Smooth muscle cell (in vitro differentiated cells): ENCODE results near the gene CYP1B1. TPM values are rescaled to one million over a fixed set of nuclear protein-coding genes. Genes with fewer than 3 reads are reported as not detected.

Source experiments
- DNase-seq: peaks from one replicate; lab custom pipeline; 2025; ENCODE audit not compliant: unreplicated experiment; lab: John Stamatoyannopoulos, UW
- H2AFZ ChIP-seq: fragments of 200-600 bp; sonication (generic); 2 replicates; pipeline ENCODE4 v1.6.0; 2016; ENCODE audit warnings: antibody characterized with exemption, low read depth, mild to moderate bottlenecking
- H3F3A ChIP-seq: fragments of 200-600 bp; sonication (generic); 2 replicates; pipeline ENCODE4 v1.6.0; 2017; ENCODE audit warnings: antibody characterized with exemption, low read depth
- H3K27ac ChIP-seq: fragments of 200-600 bp; sonication (generic); 2 replicates; pipeline ENCODE4 v1.5.1; 2016; ENCODE audit warnings: low read depth, mild to moderate bottlenecking
- H3K27me3 ChIP-seq: fragments of 200-600 bp; sonication (generic); 2 replicates; pipeline ENCODE4 v1.6.1; 2016; ENCODE audit warnings: low read depth, mild to moderate bottlenecking
- H3K36me3 ChIP-seq: fragments of 200-600 bp; sonication (generic); 2 replicates; pipeline ENCODE4 v1.5.1; 2016; ENCODE audit warnings: low read depth
- H3K4me1 ChIP-seq: fragments of 200-600 bp; sonication (generic); 2 replicates; pipeline ENCODE4 v1.5.1; 2016; ENCODE audit warnings: low read depth
- H3K4me2 ChIP-seq: fragments of 200-600 bp; sonication (generic); 2 replicates; pipeline ENCODE4 v1.6.0; 2016; ENCODE audit warnings: mild to moderate bottlenecking
- H3K4me3 ChIP-seq: fragments of 200-600 bp; sonication (generic); 2 replicates; pipeline ENCODE4 v1.5.1; 2016; ENCODE audit warnings: mild to moderate bottlenecking
- H3K79me2 ChIP-seq: fragments of 200-600 bp; sonication (generic); 2 replicates; pipeline ENCODE4 v1.6.0; 2016; ENCODE audit warnings: low read depth, mild to moderate bottlenecking
- H3K9ac ChIP-seq: fragments of 200-600 bp; sonication (generic); 2 replicates; pipeline ENCODE4 v1.6.0; 2016; ENCODE audit warnings: low read depth
- H3K9me3 ChIP-seq: fragments of 200-600 bp; sonication (generic); replicated peaks from 2 replicates; pipeline ENCODE4 v1.5.1; 2016; ENCODE audit warnings: low read depth
- H4K20me1 ChIP-seq: fragments of 200-600 bp; sonication (generic); 2 replicates; pipeline ENCODE4 v1.6.0; 2016; ENCODE audit warnings: low read depth
- CTCF ChIP-seq: fragments of 200-600 bp; sonication (generic); IDR thresholded peaks from 2 replicates; pipeline ENCODE4 v1.5.1; 2017; ENCODE audit warnings: borderline replicate concordance, mild to moderate bottlenecking, antibody characterized with exemption; ENCODE audit not compliant: insufficient read depth, poor library complexity, severe bottlenecking
- WGBS: methylation state at CpG from one replicate; pipeline ENCODE4 v1.1.7; 2016; ENCODE audit warnings: low lambda C conversion rate; 5-methylcytosine and 5-hydroxymethylcytosine counted together
- polyA plus RNA-seq: library from polyadenylated mRNA; unstranded; fragments of >200 nt; fragmentation: Nextera tagmentation; extraction: Ambion mirVana; gene quantifications from 2 replicates; pipeline ENCODE4 v1.2.1, GENCODE V29; 2016
- total RNA-seq: library from RNA; depleted of rRNA; stranded (reverse); fragments of >200 nt; gene quantifications from 2 replicates; pipeline ENCODE4 v1.2.3, GENCODE V29; 2014

Gene CYP1B1
- total and polyA plus RNA-seq, 2 experiments from 2014 or later: 23.2 to 47.7 TPM

DNA sequence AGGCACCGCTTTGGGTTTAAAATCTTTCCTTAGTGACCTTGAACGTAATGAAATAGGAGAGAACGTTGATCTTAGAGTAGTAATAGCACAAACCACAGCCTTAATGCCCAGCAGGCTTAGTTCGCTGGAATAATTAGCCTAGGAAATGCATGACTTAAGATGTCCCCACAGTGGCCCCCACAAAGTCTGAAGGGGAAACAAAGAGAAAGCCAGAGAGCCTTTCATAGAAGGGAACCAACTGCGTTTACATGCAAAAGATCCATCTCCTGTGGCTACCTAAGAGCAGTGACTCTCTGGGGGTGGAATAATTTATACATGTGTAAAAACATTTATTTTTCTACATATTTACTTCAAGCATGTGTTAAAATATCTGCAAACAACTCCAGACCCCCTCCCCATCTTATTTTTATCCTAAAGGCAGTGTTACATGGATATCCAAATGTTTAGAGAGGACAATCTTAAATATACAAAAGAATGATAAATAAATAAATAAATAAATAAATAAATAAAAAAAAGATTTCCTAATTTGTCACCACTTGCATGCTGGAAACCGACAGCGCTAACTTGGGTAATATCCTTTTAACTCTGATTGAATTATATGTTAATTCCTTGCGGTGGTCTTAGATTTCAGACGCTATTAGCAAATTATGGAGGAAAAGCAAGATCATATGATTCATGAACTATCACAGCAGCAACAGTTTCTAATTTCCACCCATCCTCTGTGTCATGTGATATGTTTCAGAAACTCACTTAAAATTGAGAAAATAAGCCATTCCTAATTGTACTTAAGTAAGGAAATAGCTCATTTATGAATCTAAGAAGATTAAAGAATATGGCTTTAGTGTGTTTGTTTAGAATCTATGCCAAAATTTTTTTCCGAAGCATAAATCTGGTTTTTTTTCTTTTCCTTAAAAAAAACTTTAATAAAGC is 23.4 kb upstream of the CYP1B1 start:
- no peaks in the 10 kb centered on the region for H3K36me3 ChIP-seq
- 34% methylated on average over 10 of the region's 10 CpGs for WGBS
- peak overlapping the region; percentile 24 for H3K4me3 ChIP-seq
- TF ChIP-seq CTCF: no peak
- peaks cover 42% of the 10 kb centered on the region for H3K4me1 ChIP-seq
- H4K20me1 ChIP-seq: no peaks in the 10 kb centered on the region
- H3K9ac ChIP-seq: peak overlapping the region; percentile 67
- no peak for DNase-seq
- H2AFZ ChIP-seq: no peak overlapping the region
- peaks cover 8% of the 10 kb centered on the region for H3F3A ChIP-seq
- H3K27ac ChIP-seq: peak overlapping the region; percentile 95
- H3K27me3 ChIP-seq: no peaks in the 10 kb centered on the region
- no peaks in the 10 kb centered on the region for H3K79me2 ChIP-seq
- no peaks in the 10 kb centered on the region for H3K9me3 ChIP-seq
- peak overlapping the region; percentile 65 for H3K4me2 ChIP-seq

- H3K9ac ChIP-seq: peak overlapping the region; percentile 67
- peak overlapping the region; percentile 58 for H2AFZ ChIP-seq
- H3K9me3 ChIP-seq: no peaks in the 10 kb centered on the region
- no peak for TF ChIP-seq CTCF
- no peaks in the 10 kb centered on the region for H3K27me3 ChIP-seq
- peak overlapping the region; percentile 95 for H3K27ac ChIP-seq
- WGBS: 12% methylated on average over 11 of the region's 11 CpGs
- peak overlapping the region; percentile 65 for H3K4me2 ChIP-seq
- no peaks in the 10 kb centered on the region for H3K79me2 ChIP-seq
- H3F3A ChIP-seq: peaks cover 8% of the 10 kb centered on the region
- no peaks in the 10 kb centered on the region for H4K20me1 ChIP-seq
- no peak for DNase-seq
- H3K4me3 ChIP-seq: peak overlapping the region; percentile 24
- H3K36me3 ChIP-seq: no peaks in the 10 kb centered on the region
- peaks cover 42% of the 10 kb centered on the region for H3K4me1 ChIP-seq
These were observed 22.6 kb upstream of the CYP1B1 start for GRCh38 chr2:38098421-38099098.

DNA sequence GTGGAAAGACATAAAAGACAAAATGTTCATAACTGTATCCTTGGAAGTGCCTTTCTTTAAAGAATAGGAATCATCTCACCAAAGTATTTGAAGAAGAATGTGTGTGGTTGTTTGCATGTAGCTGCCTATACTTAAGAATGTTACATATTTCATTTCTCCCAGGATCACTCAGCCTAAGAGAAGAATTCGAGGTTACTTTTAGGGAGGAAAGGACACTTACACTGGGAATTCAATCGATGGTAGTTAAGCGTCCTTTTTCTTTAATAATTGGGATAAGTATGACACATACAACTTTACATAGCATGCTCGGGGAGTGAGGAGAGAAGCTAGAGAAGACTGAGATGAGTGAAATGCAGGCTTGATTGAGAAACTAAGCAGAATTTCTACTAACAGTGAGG is 22.0 kb upstream of the CYP1B1 start:
- Histone ChIP-seq H2AFZ (peak overlapping the region; percentile 58), H3K27me3 (no peaks in the 10 kb centered on the region), H3K4me2 (peak overlapping the region; percentile 65), H3K36me3 (no peaks in the 10 kb centered on the region), H3F3A (peaks cover 8% of the 10 kb centered on the region), H3K4me3 (peak overlapping the region; percentile 7), H3K9ac (peak overlapping the region; percentile 67), H3K79me2 (no peaks in the 10 kb centered on the region), H4K20me1 (no peaks in the 10 kb centered on the region), H3K27ac (peak overlapping the region; percentile 95), H3K4me1 (peaks cover 42% of the 10 kb centered on the region), H3K9me3 (no peaks in the 10 kb centered on the region)
- no peak for DNase-seq
- 28% methylated on average over 4 of the region's 4 CpGs for WGBS
- no peak for TF ChIP-seq CTCF
